Measurements from ENCODE around the gene ZDHHC14.

ZDHHC14 gene

GRCh38 chr6:157634546-157634945 lies 253.6 kb downstream of the ZDHHC14 start:
- no peak for DNase-seq

DNA sequence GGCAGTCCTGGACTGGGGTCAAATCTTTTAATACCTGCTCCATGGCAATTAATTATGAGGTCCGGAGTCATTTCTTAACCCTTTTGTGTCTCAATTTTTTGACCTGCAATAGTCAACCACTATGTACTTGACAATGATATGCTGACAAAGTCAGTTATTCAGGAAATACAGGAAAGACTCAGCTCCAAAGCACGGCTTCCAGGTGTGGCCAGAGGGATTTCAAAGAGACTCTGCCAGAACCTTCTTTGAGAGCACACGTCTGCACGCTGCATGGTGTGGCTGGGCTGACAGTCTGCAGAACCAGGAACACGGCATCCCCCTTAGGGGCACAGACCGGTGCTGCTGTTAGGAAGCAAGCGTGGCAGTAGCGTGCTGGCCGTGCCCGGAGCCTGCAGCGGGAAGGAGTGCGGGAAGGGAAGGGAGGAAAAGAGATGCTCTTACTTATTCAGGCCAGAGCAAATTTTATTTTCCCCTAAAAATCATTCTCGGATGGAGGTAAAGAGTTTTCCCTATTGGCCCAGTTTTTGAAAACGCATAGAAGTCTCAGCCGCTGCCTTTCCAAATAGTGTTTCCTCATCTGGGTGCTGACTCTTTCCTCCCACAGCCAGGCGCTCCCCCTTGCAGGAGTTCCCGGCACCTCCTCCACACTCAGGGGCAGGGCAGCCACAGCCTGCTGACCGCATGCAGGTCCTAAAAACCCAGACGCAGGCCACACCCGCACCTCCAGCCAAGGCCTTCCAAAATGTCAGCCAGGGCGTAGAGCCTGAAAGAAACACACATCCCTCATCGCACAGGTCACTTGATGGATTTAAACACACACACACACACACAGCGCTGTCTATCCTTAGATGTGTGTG lies 254.6 kb downstream of the ZDHHC14 start:
- no peak for DNase-seq

DNA sequence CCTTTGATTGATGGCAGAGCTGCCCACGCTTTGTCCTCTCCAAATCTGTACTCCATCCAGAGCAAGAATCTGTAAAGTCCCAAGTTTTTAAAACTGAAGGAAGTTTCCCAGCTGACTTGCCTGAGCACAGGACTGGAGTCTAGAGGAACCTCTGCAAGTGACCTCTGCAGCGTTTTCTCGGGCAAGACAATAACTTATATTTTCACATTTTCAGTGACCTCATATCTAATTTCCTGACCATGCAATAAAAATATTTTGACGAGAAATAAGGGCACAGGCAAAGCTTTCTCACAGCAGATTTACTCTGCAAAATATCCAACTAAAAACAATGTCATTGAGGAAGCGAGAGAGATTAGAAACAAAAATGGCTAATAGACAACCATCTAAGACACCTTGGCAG lies 256.5 kb downstream of the ZDHHC14 start:
- no peak for DNase-seq

- no peak for DNase-seq
Measured at GRCh38 chr6:157637941-157638662, 257.1 kb downstream of the ZDHHC14 start.

- DNase-seq = no peak
Measured at GRCh38 chr6:157638779-157639178, 257.8 kb downstream of the ZDHHC14 start.

- DNase-seq = peak; percentile 0
Measured at GRCh38 chr6:157640746-157641451, 259.9 kb downstream of the ZDHHC14 start.

GRCh38 chr6:157641837-157642236 lies 260.8 kb downstream of the ZDHHC14 start:
- no peak for DNase-seq

- DNase-seq = no peak
Measured at GRCh38 chr6:157642736-157643135, 261.7 kb downstream of the ZDHHC14 start.

DNA sequence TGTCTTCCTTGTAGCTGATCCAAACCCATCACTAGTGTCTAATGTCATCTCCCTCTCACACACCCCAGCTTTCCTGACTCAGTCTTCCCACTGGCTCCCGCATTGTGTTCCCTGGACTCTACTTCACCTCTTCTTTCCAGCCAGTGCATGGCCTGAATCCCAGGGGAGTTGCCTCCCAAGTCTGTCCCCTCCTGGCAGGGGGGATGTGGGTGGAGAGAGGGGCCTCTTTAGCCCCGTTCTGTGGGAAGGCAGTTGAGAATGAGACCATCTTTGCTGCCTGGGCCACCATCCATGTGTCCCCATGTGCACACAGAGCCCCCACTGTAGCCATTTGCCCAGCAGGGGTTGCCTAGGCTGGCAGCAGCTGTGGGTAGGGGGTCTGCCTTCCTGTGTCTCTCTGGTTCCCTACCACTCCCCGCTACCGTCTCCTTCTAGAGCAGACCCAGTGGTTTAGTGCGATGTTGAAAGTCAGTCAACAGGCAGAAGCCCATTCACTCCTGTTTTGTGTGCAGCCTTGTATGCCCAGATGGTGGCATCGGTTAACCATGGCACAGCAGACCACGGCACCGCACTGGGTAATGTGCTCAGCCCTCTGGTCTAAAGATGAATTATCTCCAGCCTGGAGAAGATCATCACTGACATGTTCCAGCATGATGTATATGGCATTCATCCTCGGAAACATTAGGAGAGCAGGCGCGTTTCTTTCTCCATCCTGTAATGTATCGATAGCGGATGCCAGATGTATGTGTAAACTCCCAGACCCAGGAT lies 263.2 kb downstream of the ZDHHC14 start:
- peak; percentile 41 for DNase-seq

DNA sequence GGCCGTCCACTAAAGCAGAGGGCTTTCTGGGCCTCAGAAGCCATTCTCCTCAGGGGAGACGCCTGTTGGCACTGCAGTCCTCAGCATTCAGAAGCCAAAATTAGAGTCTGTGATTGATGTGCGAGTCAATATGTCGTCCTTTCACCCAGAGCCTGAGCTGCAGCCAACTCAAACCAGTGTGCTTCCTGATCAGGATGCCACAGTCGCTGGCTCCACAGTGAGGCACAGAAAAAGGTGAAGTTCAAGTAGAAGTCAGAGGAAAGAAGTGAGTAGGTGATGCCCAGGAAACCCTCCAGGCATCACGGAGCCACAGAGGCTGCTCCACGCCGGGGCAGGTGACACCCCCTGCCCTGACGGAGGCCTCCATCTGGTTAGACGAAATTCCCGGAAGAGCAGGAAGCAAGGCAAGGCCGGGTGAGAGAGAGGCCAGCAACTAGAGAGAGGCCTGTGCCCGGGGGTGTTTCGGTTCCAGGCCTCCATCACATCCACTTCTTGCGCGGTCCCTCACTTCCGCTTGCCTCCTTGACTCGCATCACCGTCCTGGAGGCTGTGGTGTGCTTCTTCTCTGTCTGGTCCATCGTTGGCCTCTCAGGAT lies 264.3 kb downstream of the ZDHHC14 start:
- peak; percentile 21 for DNase-seq

- DNase-seq = peak; percentile 5
Measured at GRCh38 chr6:157646012-157646411, 265.0 kb downstream of the ZDHHC14 start.

DNA sequence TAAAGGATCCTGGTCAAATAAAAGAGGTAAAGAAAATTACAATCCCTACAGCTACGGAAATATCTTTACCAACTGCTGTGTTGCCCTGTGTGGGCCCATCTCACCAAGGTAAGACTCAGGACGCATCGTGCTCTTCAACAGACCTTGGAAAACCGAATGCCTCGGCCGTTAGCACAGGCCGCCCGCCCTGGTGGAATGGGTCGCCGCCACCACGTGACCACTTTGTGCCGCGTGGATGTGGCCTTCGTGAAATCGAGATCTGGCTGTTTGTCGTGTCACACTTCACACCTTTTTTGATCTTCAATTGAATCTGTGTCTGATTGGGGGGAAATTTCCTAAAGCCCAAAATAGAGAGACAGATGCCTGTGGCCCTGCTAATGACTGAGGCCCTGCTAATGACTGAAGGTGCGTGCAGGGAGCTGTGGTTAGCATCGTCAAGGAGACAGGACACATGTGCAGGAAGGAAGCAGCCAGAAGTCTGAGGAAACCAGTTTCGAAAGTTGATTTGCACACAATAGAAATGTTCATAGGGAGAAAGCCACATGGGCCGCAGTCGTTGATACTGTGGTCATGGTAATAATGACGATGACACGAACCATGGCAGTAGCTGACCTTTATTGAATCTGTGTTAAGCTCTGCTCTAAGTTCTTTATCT lies 266.4 kb downstream of the ZDHHC14 start:
- peak; percentile 3 for DNase-seq

DNA sequence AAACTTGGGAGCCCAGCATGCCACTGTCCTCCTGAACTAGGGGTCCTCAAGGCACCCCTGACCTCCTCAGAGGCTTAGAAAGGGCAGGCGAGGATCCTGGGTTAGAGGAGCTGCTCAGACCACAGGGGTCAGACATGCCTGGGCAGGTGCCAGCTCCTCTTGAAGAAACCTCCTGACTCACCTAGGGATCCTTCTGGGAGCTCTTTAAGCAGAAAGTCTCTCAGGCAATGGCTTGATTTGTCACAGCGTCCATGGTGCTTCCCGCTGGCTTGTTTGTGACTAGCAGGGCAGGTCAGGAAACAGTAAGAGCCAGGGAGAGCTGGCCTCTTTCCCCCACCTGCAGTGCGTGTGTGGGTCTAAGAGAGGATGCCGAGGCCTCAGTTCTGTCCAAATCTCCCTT lies 267.6 kb downstream of the ZDHHC14 start:
- no peak for DNase-seq

DNA sequence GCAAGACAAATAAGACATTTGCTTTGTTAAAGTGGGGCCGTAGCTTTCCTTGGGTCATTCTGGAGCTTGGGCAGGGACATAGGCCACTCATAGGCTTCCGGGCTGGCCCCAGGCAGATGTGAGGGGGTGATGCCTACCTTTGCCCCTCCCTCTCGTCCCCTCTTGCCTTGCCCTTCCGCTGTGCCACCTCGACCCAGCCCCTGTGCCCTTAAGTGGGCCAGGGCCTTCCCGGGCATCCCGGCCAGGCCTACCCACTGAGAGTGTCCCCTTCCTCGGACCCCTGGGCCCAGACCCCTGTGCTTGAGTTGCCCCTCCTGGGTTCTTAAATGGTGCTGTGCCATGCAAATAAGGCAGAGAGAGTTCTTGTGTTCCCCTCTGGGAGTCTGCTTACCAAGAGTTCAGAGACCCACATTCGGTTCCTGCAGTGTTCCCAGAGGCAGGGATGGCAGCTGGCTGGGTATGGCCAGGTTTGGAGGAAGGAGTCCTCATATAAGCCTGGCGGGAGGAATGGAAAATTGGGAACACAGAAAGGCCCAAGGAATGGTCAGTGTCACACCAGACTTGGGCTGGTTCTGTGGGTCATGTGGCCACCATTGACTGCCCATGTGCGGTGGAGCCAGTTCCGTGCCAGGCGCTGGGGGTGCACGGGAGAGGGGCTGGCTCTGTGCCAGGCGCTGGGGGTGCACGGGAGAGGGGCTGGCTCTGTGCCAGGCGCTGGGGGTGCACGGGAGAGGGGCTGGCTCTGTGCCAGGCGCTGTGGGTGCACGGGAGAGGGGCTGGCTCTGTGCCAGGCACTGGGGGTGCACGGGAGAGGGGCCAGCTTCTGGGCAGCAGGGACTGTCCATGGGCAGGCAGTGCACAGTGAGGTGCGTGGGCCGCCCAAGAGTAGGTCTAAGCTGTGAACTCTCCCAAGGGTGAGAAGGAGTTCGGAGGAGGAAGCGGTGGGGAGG lies 268.6 kb downstream of the ZDHHC14 start:
- DNase-seq = no peak

DNA sequence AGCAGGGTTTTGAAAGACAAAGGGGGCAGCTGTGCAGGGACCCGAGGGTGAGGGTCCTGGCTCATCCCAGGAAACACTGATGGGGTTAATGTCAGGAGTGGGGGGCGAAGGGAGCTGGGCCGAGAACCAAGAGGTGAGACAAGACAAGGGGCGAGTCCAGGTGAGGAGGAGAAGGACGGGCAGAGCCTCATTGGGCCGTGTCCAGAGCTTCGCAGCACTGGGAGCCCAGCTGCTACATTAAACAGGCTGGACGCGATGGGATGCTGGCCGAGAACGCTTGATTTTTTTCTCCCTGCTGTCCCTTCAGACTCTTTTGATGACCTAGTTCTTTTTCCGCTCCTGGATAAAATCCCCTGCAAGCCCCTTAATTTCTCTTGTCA lies 269.3 kb downstream of the ZDHHC14 start:
- DNase-seq = peak; percentile 82

GRCh38 chr6:157650801-157651200 lies 269.8 kb downstream of the ZDHHC14 start:
- DNase-seq = no peak

GRCh38 chr6:157651731-157652490 lies 270.9 kb downstream of the ZDHHC14 start:
- peak; percentile 4 for DNase-seq

DNA sequence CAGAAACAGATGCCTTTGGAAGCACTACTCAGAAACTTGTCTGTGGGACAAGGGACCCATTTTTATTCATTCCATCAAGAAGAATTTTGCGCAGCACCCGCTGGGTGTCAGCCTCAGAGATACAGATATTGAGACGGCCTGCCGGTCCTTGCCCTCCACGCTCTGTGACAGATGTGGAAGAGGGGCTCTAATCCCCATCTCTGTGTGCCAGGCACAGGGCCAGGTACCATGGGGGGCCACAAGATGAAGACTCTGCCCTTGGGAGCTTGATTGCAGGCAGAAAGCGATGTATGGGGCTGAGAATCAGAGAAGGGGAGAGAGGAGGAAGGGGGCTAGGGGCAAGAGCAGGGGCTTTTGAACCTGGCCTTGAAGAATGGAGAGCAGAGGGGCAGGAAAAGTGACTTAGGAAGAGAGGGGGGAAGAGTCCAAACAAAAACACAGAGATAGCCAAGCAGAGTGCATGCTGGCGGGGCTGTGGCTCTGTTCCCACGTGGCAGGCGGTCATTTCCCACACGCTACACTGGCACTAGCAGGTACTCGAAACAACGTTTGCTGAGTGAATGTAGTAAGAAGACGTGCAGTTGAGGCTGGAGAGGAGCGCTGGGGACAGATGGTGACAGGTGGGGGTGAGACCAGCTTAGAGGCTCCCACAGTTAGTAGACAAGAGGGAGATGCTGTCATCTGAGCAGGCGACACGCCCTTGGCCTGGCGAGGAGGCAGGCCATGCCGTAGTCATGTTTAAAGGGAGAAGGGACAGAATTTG lies 271.8 kb downstream of the ZDHHC14 start:
- DNase-seq = peak; percentile 15

DNA sequence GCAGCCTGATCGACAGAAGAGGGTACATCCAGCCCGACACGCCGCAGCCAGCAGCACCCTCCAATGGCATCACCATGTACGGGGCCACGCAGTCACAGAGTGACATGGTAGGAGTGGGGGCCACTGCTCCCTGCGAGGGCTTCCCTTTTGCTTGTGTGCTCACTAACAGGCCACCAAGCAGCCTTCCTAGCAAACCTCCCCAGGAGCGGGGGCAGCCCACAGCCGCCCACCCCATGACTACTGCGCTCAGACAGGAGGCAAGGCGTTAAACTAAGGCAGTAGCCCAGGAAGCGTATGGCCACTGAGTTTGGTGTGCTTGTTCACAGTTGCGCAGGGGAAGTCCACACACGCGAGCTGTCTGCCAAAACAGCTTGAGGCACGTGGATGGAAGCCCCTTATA lies 272.5 kb downstream of the ZDHHC14 start:
- peak; percentile 12 for DNase-seq

All from right hindlimb (tissue), 1 donor.